MM.1S (cell line): Measurements from ENCODE around the gene ERCC1.

Experiments used
- EZH2 ChIP-seq: fragments of 300-600 bp; sonication (generic); optimal IDR thresholded peaks from 2 replicates; pipeline ENCODE3; 2017; ENCODE audit warnings: low read depth, mild to moderate bottlenecking, antibody characterized with exemption, low read length, mixed read lengths
- TF ChIP-seq, protein P1 (sequence below): fragments of 300-600 bp; sonication (generic); IDR thresholded peaks from 2 replicates; pipeline ENCODE4 v1.5.1; 2016; ENCODE audit warnings: antibody characterized with exemption, low read length, mixed read lengths

DNA sequence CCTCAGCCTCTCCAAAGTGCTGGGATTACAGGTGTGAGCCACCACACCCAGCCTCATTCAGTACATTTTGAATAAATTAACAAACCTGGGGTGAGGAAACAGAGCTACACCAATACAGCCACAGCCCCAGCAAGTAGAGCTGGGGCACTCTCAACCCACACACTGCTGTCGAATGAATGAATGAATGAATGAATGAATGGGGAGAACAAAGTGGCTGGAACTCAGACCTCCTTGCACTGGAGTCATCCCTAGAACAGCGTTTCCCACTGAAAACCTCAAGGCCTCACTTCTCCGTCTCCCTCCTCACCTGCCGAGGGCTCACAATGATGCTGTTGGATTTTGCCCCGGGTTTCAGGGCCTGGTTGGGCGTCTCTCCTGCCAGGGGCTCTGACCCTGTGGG, 2.8 kb downstream of the ERCC1 start:
- TF ChIP-seq, protein P1, sequence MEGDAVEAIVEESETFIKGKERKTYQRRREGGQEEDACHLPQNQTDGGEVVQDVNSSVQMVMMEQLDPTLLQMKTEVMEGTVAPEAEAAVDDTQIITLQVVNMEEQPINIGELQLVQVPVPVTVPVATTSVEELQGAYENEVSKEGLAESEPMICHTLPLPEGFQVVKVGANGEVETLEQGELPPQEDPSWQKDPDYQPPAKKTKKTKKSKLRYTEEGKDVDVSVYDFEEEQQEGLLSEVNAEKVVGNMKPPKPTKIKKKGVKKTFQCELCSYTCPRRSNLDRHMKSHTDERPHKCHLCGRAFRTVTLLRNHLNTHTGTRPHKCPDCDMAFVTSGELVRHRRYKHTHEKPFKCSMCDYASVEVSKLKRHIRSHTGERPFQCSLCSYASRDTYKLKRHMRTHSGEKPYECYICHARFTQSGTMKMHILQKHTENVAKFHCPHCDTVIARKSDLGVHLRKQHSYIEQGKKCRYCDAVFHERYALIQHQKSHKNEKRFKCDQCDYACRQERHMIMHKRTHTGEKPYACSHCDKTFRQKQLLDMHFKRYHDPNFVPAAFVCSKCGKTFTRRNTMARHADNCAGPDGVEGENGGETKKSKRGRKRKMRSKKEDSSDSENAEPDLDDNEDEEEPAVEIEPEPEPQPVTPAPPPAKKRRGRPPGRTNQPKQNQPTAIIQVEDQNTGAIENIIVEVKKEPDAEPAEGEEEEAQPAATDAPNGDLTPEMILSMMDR, result no peak
- no peak for TF ChIP-seq EZH2
